ENCODE results near the gene TRIM44.

Gene TRIM44

DNA sequence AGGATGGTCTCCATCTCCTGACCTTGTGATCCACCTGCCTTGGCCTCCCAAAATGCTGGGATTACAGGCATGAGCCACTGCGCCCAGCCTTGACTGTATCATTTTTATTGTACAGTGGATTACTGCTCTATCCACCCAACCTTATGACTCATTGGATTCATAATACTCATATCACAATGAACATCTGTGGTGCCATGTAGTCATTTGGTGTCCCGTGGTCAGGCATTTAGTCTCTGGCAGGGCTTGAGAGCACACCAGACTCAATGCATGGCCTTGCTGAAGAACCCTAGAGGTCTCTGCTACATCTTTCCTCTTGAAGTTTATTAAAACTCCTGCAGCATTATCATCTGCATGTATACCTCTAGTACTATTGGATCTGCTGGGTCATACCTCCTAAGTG, 183.3 kb downstream of the TRIM44 start:
- no peak overlapping the region for H3K4me3 ChIP-seq (replicated peaks in 1 of 2; ENCODE audit: low read depth in 2 of 2, low read length in 2 of 2)
- TF ChIP-seq, protein P1, sequence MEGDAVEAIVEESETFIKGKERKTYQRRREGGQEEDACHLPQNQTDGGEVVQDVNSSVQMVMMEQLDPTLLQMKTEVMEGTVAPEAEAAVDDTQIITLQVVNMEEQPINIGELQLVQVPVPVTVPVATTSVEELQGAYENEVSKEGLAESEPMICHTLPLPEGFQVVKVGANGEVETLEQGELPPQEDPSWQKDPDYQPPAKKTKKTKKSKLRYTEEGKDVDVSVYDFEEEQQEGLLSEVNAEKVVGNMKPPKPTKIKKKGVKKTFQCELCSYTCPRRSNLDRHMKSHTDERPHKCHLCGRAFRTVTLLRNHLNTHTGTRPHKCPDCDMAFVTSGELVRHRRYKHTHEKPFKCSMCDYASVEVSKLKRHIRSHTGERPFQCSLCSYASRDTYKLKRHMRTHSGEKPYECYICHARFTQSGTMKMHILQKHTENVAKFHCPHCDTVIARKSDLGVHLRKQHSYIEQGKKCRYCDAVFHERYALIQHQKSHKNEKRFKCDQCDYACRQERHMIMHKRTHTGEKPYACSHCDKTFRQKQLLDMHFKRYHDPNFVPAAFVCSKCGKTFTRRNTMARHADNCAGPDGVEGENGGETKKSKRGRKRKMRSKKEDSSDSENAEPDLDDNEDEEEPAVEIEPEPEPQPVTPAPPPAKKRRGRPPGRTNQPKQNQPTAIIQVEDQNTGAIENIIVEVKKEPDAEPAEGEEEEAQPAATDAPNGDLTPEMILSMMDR (IDR thresholded peaks at IDR 0.05; ENCODE audit: low read depth, low read length) = no peak
- no peak for DNase-seq (ENCODE audit: low read depth in 2 of 2)

DNA sequence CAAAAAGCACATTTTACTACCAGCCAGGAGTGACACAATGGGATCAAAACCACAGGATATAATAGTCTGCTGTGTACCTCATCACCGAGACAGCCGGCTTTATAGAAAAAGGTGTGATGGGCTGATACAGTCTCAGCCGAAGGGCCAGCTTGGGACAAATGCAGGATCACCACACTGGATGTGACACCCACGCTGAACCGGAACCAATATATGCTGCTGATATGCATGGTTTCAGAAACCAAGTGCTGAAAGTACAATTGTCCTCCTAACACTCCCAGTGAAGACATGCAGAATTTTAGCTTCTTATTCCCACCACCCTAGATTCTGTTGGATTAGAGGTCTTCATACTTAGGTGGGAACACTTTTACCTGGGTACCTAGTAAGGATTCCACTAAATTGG, 184.3 kb downstream of the TRIM44 start:
- TF ChIP-seq, protein P1 (IDR thresholded peaks at IDR 0.05; ENCODE audit: low read depth, low read length) = no peak
- H3K4me3 ChIP-seq (replicated peaks in 1 of 2; ENCODE audit: low read depth in 2 of 2, low read length in 2 of 2) = no peak overlapping the region

DNA sequence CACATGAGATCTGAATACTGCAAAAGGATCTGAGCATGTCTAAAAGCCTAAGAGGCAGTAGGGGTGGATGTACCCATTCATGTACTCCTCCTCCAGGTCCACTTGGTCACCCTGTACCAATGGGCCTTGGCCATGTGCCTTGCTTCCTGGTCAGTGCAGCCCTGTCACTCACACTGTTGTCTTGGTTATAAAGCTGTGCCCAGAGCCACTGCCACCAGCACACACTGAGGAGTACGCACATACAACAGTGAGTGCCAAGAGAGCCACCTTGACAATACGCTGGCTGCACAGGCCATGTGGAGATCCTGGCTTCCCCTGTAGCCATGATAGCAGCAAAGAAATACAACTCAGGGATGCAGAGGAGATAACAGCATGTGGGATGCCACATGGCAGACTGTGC, 184.9 kb downstream of the TRIM44 start:
- no peak overlapping the region for H3K4me3 ChIP-seq (replicated peaks in 1 of 2; ENCODE audit: low read depth in 2 of 2, low read length in 2 of 2)
- TF ChIP-seq, protein P1 (IDR thresholded peaks at IDR 0.05; ENCODE audit: low read depth, low read length) = no peak
- DNase-seq (ENCODE audit: low read depth in 2 of 2) = no peak

More for the DNA sequence above, 184.3 kb downstream of the TRIM44 start:
- no peak for DNase-seq (ENCODE audit: low read depth in 2 of 2)

DNA sequence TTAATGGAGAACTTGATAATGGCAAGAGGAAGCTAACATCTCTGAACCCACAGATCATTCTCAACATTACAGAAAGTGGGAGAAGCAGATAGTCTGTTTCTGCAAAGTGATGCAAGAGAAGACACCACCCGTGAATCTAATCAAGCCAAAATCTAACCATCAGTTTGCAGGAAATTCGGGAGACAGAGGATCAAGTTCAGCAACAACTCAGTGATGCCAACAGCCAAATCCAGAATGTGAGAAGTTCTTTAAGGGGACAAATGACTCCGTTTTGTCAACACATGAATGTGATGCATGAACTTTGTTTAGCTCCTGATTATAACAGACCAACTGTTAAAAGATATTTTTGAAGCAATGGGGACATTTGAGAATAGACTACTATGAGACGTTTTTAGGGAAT, 186.0 kb downstream of the TRIM44 start:
- no peak for DNase-seq (ENCODE audit: low read depth in 2 of 2)
- H3K4me3 ChIP-seq (replicated peaks in 1 of 2; ENCODE audit: low read depth in 2 of 2, low read length in 2 of 2) = no peak overlapping the region
- TF ChIP-seq, protein P1 (IDR thresholded peaks at IDR 0.05; ENCODE audit: low read depth, low read length) = no peak

DNA sequence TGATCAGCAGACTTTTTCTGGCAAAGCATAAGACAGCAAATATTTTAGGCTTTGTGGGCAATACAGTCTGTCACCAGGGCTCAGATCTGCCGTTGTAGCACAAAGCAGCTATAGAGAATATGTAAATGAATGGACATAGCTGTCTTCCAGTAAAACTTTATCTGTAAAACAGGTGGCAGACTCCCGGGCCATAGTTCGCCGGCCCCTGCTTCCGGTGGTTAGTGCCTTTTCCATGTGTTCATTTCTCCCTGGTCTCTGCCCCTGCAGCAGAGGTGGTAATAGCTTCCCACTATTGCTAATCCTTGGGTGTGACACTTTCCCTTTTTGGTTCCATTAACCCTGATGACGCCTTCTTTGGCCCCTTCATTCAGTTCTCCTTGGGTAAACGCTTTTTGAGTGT, 187.6 kb downstream of the TRIM44 start:
- H3K4me3 ChIP-seq (replicated peaks in 1 of 2; ENCODE audit: low read depth in 2 of 2, low read length in 2 of 2) = no peak overlapping the region
- TF ChIP-seq, protein P1 (IDR thresholded peaks at IDR 0.05; ENCODE audit: low read depth, low read length) = no peak
- DNase-seq (ENCODE audit: low read depth in 2 of 2) = no peak

DNA sequence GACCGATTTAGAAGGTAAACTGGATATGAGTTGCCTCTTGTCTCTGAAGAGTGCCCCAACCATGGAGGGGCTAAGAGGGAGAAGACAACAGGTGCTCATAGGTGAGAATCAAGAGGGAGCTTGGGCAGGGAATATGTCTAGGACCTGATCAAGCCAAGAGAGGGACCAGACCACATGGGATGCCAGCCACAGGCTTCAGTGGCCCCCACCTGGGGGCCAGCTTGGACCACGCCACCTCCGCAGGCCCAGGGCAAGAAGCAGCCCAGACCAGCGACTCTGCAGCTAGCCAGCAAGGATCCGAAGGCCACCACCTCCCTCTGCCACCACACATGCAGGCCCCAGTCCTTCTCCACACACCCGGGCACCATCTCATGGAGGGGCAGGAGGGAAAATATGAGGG, 188.8 kb downstream of the TRIM44 start:
- TF ChIP-seq, protein P1 (IDR thresholded peaks at IDR 0.05; ENCODE audit: low read depth, low read length) = no peak
- no peak for DNase-seq (ENCODE audit: low read depth in 2 of 2)
- no peak overlapping the region for H3K4me3 ChIP-seq (replicated peaks in 1 of 2; ENCODE audit: low read depth in 2 of 2, low read length in 2 of 2)

DNA sequence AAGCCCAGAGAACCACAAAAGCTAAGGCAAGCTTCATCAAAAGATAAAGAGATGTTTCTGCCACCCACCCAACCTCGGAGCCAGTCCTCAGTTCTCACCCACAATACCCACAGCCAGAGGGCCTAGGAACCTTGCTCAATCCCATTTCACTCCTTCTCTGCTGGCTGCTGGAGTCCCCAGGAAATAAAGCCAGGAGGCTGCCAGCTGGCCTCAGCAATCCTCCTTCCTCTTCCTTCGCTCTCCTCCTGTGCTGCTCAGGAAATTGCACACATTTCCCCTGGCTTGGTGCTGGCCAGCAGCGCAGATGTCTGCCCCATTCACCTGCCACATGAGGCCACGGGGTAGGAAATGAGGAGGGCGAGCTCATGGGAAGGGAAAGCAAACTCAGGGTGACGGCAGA, 189.5 kb downstream of the TRIM44 start:
- TF ChIP-seq, protein P1 (IDR thresholded peaks at IDR 0.05; ENCODE audit: low read depth, low read length) = no peak
- DNase-seq (ENCODE audit: low read depth in 2 of 2) = peak; percentile 52 to 85
- H3K4me3 ChIP-seq (replicated peaks in 1 of 2; ENCODE audit: low read depth in 2 of 2, low read length in 2 of 2) = no peak overlapping the region
